Sigmoid colon (tissue), 7 donors: Measurements from ENCODE around the gene DNAH12. TPM values are rescaled to one million over a fixed set of nuclear protein-coding genes. Genes with fewer than 3 reads are reported as not detected.

Source experiments
- DNase-seq: peaks from one replicate; pipeline ENCODE4 v3.0.0-alpha.2; 2019
- H3K27ac ChIP-seq, 4 donors: fragments of 200-600 bp; sonication (generic); one replicate each; pipeline ENCODE4 v1.5.1; 2016 to 2019; ENCODE audit warnings: mild to moderate bottlenecking in 1 of 4
- H3K27me3 ChIP-seq, 3 donors: fragments of 200-600 bp; sonication (generic); one replicate each; pipeline ENCODE4 v1.5.1; 2019; ENCODE audit warnings: mild to moderate bottlenecking in 1 of 3
- H3K36me3 ChIP-seq, 4 donors: fragments of 200-600 bp; sonication (generic); one replicate each; pipeline ENCODE4 v1.5.1; 2016 to 2019
- H3K4me1 ChIP-seq, 4 donors: fragments of 200-600 bp; sonication (generic); one replicate each; pipeline ENCODE4 v1.5.1; 2017 to 2019
- H3K4me3 ChIP-seq, 4 donors: fragments of 200-600 bp; sonication (generic); one replicate each; pipeline ENCODE4 v1.5.1; 2017 to 2019; ENCODE audit warnings: mild to moderate bottlenecking in 2 of 4, moderate library complexity in 1 of 4
- H3K9me3 ChIP-seq, 4 donors: fragments of 200-600 bp in 3 of 4; sonication (generic) in 3 of 4; one replicate each; pipeline versions ENCODE4 v1.5.1 to v1.6.1; 2013 to 2019
- EP300 ChIP-seq, 4 donors: sonication (generic); formaldehyde crosslinking; IDR thresholded peaks; one replicate each; pipeline ENCODE4 v1.6.1; 2017; ENCODE audit warnings: antibody characterized with exemption in 4 of 4
- POLR2A ChIP-seq, 2 donors: fragments of 450-650 bp; IDR thresholded peaks; one replicate each; pipeline ENCODE4 v1.6.1; 2016; ENCODE audit warnings: antibody characterized with exemption in 2 of 2, mild to moderate bottlenecking in 2 of 2, moderate library complexity in 2 of 2
- POLR2AphosphoS5 ChIP-seq, 4 donors: sonication (generic); formaldehyde crosslinking; IDR thresholded peaks; one replicate each; pipeline ENCODE4 v1.6.1; 2017; ENCODE audit warnings: antibody characterized with exemption in 4 of 4
- WGBS, 2 donors: extraction: QIAGEN DNeasy Blood & Tissue Kit; methylation state at CpG; one replicate each; pipeline ENCODE4 v1.1.7; 2013; 5-methylcytosine and 5-hydroxymethylcytosine counted together
- intact Hi-C: fragments of 100-400 bp; cut with DNase I; formaldehyde crosslinking; loops from one replicate; pipeline ENCODE4 v1.15.1; 2023
- polyA plus RNA-seq, 3 donors: library from polyadenylated mRNA; stranded (reverse); fragments of 200-250 nt; gene quantifications; one replicate each; pipeline ENCODE4 v1.2.3, GENCODE V29; 2013
- total RNA-seq, 4 donors: library from RNA; depleted of rRNA; stranded (reverse); fragments of >200 nt; gene quantifications; one replicate each; pipeline ENCODE4 v1.1.0, GENCODE V29; 2016
- TF ChIP-seq, protein P1 (sequence below), 4 experiments: fragments of 450-650 bp in 3 of 4; fragments of 200-600 bp in 1 of 4; IDR thresholded peaks; one replicate each; pipeline ENCODE4 v1.5.1; 2016 to 2019; ENCODE audit warnings: antibody characterized with exemption in 4 of 4, mild to moderate bottlenecking in 3 of 4, moderate library complexity in 2 of 4
- donor health status: healthy with polysubstance abuse.
- donor health status: Bipolar disorder and iron deficiency.
- donor health status: healthy.

Gene DNAH12
- total and polyA plus RNA-seq, 7 donors: 0.16 to 0.28 (median 0.27) TPM; not detected in 4

DNA sequence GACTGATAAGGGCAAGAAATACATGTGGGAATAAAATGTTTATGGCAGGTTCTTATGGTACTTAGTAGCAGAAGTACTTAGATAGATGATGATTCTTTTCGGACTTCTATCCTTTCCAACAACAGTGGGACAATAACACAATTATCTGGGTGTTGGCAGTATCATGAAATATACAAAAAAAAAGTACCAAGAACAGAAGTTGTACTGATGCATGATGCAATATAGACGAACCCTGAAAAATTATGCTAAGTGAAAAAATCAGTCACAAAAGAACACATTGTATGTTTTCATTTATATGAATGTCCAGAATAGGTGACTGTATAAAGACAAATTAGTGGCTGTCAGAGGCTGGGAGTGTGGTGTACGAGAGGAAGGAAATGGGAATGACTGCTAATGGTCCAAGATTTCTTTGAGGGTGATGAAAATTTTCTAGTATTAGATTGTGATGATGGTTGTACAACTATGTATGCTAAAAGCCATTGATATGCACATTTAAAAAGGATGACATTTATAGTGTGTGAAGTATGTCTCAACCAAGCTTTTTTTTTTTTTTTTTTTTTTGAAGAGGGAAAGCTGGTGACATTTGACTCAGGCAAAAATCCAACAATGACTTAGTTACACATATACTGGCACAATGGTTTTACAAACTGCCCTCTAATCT, 32.0 kb upstream of the DNAH12 start:
- Histone ChIP-seq H3K4me3 (no peak overlapping the region), H3K9me3 (no peaks in the 10 kb centered on the region), H3K27me3 (no peaks in the 10 kb centered on the region), H3K4me1 (peaks cover 0 to 14% (median 13%) of the 10 kb centered on the region in 4 donors), H3K27ac (peak overlapping the region in 2 of 4 donors; percentile 19 to 23), H3K36me3 (peaks cover 0 to 86% (median 32%) of the 10 kb centered on the region in 4 donors)
- TF ChIP-seq POLR2AphosphoS5 (IDR thresholded peaks at IDR 0.05) (no peak), POLR2A (IDR thresholded peaks at IDR 0.05) (no peak), EP300 (IDR thresholded peaks at IDR 0.05) (no peak)
- TF ChIP-seq, protein P1, sequence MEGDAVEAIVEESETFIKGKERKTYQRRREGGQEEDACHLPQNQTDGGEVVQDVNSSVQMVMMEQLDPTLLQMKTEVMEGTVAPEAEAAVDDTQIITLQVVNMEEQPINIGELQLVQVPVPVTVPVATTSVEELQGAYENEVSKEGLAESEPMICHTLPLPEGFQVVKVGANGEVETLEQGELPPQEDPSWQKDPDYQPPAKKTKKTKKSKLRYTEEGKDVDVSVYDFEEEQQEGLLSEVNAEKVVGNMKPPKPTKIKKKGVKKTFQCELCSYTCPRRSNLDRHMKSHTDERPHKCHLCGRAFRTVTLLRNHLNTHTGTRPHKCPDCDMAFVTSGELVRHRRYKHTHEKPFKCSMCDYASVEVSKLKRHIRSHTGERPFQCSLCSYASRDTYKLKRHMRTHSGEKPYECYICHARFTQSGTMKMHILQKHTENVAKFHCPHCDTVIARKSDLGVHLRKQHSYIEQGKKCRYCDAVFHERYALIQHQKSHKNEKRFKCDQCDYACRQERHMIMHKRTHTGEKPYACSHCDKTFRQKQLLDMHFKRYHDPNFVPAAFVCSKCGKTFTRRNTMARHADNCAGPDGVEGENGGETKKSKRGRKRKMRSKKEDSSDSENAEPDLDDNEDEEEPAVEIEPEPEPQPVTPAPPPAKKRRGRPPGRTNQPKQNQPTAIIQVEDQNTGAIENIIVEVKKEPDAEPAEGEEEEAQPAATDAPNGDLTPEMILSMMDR (IDR thresholded peaks at IDR 0.05): no peak
- 46 to 80% methylated on average over 3 of the region's 3 CpGs for WGBS, 2 donors
- intact Hi-C loops: no loop called here
- no peak for DNase-seq

DNA sequence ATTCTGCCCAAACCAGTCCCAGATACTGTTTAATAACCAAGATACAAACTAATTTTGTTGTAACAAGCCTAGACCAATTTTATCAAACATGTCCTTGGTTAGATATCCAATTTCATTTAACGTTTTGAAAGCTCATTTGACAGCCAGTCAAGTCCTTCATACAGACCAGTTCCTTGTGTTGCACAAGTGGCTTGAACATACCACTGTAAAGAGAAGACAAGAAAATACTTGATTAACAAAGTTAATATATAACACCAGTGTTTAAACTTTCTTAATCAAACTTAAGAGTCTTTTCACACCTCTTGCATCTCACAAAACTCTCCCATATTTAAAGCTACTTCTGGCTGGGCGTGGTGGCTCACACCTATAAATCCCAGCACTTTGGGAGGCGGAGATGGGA, 28.0 kb upstream of the DNAH12 start:
- DNase-seq: no peak
- 56 to 83% methylated on average over 3 of the region's 3 CpGs for WGBS, 2 donors
- Histone ChIP-seq H3K27ac (no peak overlapping the region), H3K4me1 (peaks cover 0 to 13% (median 12%) of the 10 kb centered on the region in 4 donors), H3K27me3 (no peaks in the 10 kb centered on the region), H3K36me3 (peaks cover 4 to 88% (median 24%) of the 10 kb centered on the region in 4 donors), H3K4me3 (no peak overlapping the region), H3K9me3 (no peaks in the 10 kb centered on the region)
- intact Hi-C loops: no loop called here
- TF ChIP-seq POLR2A (IDR thresholded peaks at IDR 0.05) (no peak), POLR2AphosphoS5 (IDR thresholded peaks at IDR 0.05) (no peak), EP300 (IDR thresholded peaks at IDR 0.05) (no peak)
- TF ChIP-seq, protein P1 (IDR thresholded peaks at IDR 0.05): no peak

DNA sequence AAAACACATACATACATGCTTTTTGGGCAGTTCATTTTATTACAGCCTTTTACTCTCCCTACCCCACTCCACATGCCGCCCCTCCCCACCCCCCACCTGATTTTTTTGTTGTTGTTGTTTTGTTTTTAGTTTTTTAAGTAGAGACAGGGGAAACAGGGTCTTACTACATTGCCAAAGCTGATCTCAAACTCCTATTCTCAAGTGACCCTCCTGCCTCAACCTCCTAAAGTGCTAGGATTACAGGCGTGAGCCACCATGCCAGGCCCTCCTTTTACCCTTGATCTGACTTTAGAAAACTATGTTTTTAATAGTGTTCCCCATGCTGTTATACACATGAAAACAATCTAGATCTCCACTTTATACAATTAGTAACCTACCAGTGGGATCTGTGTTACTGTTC, 26.7 kb upstream of the DNAH12 start:
- H3K36me3 ChIP-seq: peaks cover 4 to 95% (median 24%) of the 10 kb centered on the region in 4 donors

DNA sequence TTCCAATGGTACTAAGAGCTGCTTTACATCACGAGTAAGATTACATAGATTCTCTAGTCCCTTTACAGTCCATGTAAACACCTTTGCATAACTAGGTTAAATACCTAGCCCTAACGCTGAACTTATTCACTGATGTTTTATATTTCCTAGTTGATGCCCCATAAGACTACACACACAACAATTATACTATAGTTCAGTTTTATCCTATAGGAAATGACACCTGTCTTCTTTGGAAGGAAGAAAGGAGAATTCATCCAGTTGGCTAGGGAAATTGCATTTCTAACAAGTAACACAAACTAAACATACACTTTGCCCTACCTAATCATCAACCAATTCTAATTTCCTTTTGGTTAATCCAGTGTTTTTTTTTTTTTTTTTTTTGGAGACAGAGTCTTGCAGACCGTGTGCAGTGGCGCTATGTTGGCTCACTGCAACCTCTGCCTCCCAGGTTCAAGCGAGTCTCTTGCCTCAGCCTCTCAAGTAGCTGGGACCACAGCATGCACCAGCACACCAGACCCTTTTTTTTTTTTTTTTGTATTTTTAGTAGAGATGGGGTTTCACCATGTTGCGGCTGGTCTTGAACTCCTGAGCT, 25.8 kb upstream of the DNAH12 start:
- Histone ChIP-seq H3K27me3 (no peaks in the 10 kb centered on the region), H3K4me1 (no peaks in the 10 kb centered on the region), H3K4me3 (no peak overlapping the region), H3K9me3 (no peaks in the 10 kb centered on the region), H3K27ac (no peak overlapping the region), H3K36me3 (peaks cover 4 to 92% (median 20%) of the 10 kb centered on the region in 4 donors)
- TF ChIP-seq EP300 (IDR thresholded peaks at IDR 0.05): no peak
- no peak for TF ChIP-seq POLR2A (IDR thresholded peaks at IDR 0.05)
- no peak for TF ChIP-seq POLR2AphosphoS5 (IDR thresholded peaks at IDR 0.05)
- TF ChIP-seq, protein P1 (IDR thresholded peaks at IDR 0.05): no peak
- intact Hi-C loops: no loop called here
- DNase-seq: no peak
- 87 to 93% methylated on average over 5 of the region's 6 CpGs for WGBS, 2 donors

More for the DNA sequence above, 26.7 kb upstream of the DNAH12 start:
- intact Hi-C loops: no loop called here
- H3K4me1 ChIP-seq: peaks cover 0 to 2% (median under 1%) of the 10 kb centered on the region in 4 donors
- no peak overlapping the region for H3K4me3 ChIP-seq
- WGBS, 2 donors: 96 to 97% methylated on average over 2 of the region's 2 CpGs
- no peaks in the 10 kb centered on the region for H3K9me3 ChIP-seq
- DNase-seq: no peak
- no peak overlapping the region for H3K27ac ChIP-seq
- no peaks in the 10 kb centered on the region for H3K27me3 ChIP-seq
- TF ChIP-seq POLR2A (IDR thresholded peaks at IDR 0.05) (no peak), EP300 (IDR thresholded peaks at IDR 0.05) (no peak), POLR2AphosphoS5 (IDR thresholded peaks at IDR 0.05) (no peak)
- TF ChIP-seq, protein P1 (IDR thresholded peaks at IDR 0.05): no peak
